Neural crest cell (in vitro differentiated cells): ENCODE measurements around the gene PARVG. TPM values are rescaled to one million over a fixed set of nuclear protein-coding genes. Genes with fewer than 3 reads are reported as not detected.

Experiments used
- DNase-seq: peaks from one replicate; pipeline ENCODE4 v3.0.0; 2021; ENCODE audit warnings: low read depth, mixed read lengths, low spot score
- H3K27ac Mint-ChIP-seq: one replicate; pipeline ENCODE4 v1.8.0; 2021; ENCODE audit warnings: mild to moderate bottlenecking, mixed read lengths; ENCODE audit not compliant: unreplicated experiment
- H3K27me3 Mint-ChIP-seq: 2 replicates; pipeline ENCODE4 v1.8.0; 2021; ENCODE audit warnings: low read depth, mild to moderate bottlenecking, mixed read lengths
- H3K36me3 Mint-ChIP-seq: 2 replicates; pipeline ENCODE4 v1.8.0; 2021; ENCODE audit warnings: low read depth, mild to moderate bottlenecking, mixed read lengths
- H3K4me1 Mint-ChIP-seq: 2 replicates; pipeline ENCODE4 v1.8.0; 2021; ENCODE audit warnings: mixed read lengths
- H3K4me3 Mint-ChIP-seq: one replicate; pipeline ENCODE4 v1.8.0; 2021; ENCODE audit warnings: mild to moderate bottlenecking, mixed read lengths
- H3K9me3 Mint-ChIP-seq: 2 replicates; pipeline ENCODE4 v1.8.0; 2021; ENCODE audit warnings: mixed read lengths
- CTCF ChIP-seq: fragments of 200-600 bp; sonication (generic); conservative IDR thresholded peaks from 2 replicates; pipeline ENCODE4 v1.5.0; 2021; ENCODE audit warnings: antibody characterized with exemption, mild to moderate bottlenecking
- total RNA-seq: library from RNA; stranded (reverse); gene quantifications from 2 replicates; pipeline ENCODE4 v1.2.1, GENCODE V29; 2021

PARVG gene
- total RNA-seq, 1 donor from 2014 or later = 0.14 TPM

- no peak for TF ChIP-seq CTCF
- H3K4me3 Mint-ChIP-seq = no peak overlapping the region
These were observed 9.2 kb upstream of the PARVG start for GRCh38 chr22:44171561-44171960.

GRCh38 chr22:44172370-44173108 is 8.2 kb upstream of the PARVG start:
- Mint-ChIP-seq H3K9me3 (no peaks in the 10 kb centered on the region), H3K36me3 (no peaks in the 10 kb centered on the region), H3K4me1 (peaks cover 17% of the 10 kb centered on the region), H3K27ac (peak overlapping the region; percentile 8), H3K27me3 (no peaks in the 10 kb centered on the region), H3K4me3 (no peak overlapping the region)
- no peak for DNase-seq
- TF ChIP-seq CTCF = no peak

More at GRCh38 chr22:44171561-44171960, 9.2 kb upstream of the PARVG start:
- H3K36me3 Mint-ChIP-seq = no peaks in the 10 kb centered on the region
- no peak for DNase-seq
- H3K4me1 Mint-ChIP-seq = peaks cover 17% of the 10 kb centered on the region
- H3K27me3 Mint-ChIP-seq = no peaks in the 10 kb centered on the region
- no peaks in the 10 kb centered on the region for H3K9me3 Mint-ChIP-seq
- no peak overlapping the region for H3K27ac Mint-ChIP-seq

- peaks cover 17% of the 10 kb centered on the region for H3K4me1 Mint-ChIP-seq
- H3K27ac Mint-ChIP-seq = no peak overlapping the region
- no peaks in the 10 kb centered on the region for H3K36me3 Mint-ChIP-seq
- no peak for TF ChIP-seq CTCF
- H3K27me3 Mint-ChIP-seq = no peaks in the 10 kb centered on the region
- DNase-seq = no peak
- no peak overlapping the region for H3K4me3 Mint-ChIP-seq
- no peaks in the 10 kb centered on the region for H3K9me3 Mint-ChIP-seq
These were observed 7.6 kb upstream of the PARVG start for GRCh38 chr22:44173154-44173553.

GRCh38 chr22:44175676-44176075 is 5.0 kb upstream of the PARVG start:
- no peaks in the 10 kb centered on the region for H3K36me3 Mint-ChIP-seq
- H3K27ac Mint-ChIP-seq = no peak overlapping the region
- no peaks in the 10 kb centered on the region for H3K9me3 Mint-ChIP-seq
- peaks cover 15% of the 10 kb centered on the region for H3K4me1 Mint-ChIP-seq
- H3K4me3 Mint-ChIP-seq = no peak overlapping the region
- TF ChIP-seq CTCF = no peak
- DNase-seq = no peak
- no peaks in the 10 kb centered on the region for H3K27me3 Mint-ChIP-seq

- no peak for TF ChIP-seq CTCF
- DNase-seq = no peak
- no peak overlapping the region for H3K27ac Mint-ChIP-seq
- no peaks in the 10 kb centered on the region for H3K27me3 Mint-ChIP-seq
- H3K4me3 Mint-ChIP-seq = no peak overlapping the region
- H3K36me3 Mint-ChIP-seq = no peaks in the 10 kb centered on the region
- H3K4me1 Mint-ChIP-seq = peaks cover 6% of the 10 kb centered on the region
- no peaks in the 10 kb centered on the region for H3K9me3 Mint-ChIP-seq
These were observed 1.3 kb upstream of the PARVG start for GRCh38 chr22:44179196-44179988.
